Esophagus muscularis mucosa (tissue), 3 donors: ENCODE measurements around the gene SLC6A11.

Source experiments
- CTCF ChIP-seq, 3 experiments: fragments of 200-600 bp in 2 of 3; fragments of 450-650 bp in 1 of 3; sonication (generic) in 2 of 3; IDR thresholded peaks; one replicate each; pipeline ENCODE4 v1.5.1; 2017 to 2019; ENCODE audit warnings: antibody characterized with exemption in 3 of 3, mild to moderate bottlenecking in 2 of 3, moderate library complexity in 1 of 3
- POLR2A ChIP-seq: fragments of 450-650 bp; IDR thresholded peaks from one replicate; pipeline ENCODE4 v1.6.1; 2017; ENCODE audit warnings: antibody characterized with exemption, moderate library complexity, mild to moderate bottlenecking, low read depth

- TF ChIP-seq CTCF (IDR thresholded peaks at IDR 0.05) (peak in 2 of 3 experiments; percentile 30 to 58), POLR2A (no peak)
Observed at GRCh38 chr3:10941972-10942371, 125.9 kb downstream of the SLC6A11 start.
